ENCODE results near the gene RAD54L. TPM values are rescaled to one million over a fixed set of nuclear protein-coding genes. Genes with fewer than 3 reads are reported as not detected.

The RAD54L gene
- total and polyA plus RNA-seq, 7 donors = 1.4 to 11.2 TPM; not detected in 5

DNA sequence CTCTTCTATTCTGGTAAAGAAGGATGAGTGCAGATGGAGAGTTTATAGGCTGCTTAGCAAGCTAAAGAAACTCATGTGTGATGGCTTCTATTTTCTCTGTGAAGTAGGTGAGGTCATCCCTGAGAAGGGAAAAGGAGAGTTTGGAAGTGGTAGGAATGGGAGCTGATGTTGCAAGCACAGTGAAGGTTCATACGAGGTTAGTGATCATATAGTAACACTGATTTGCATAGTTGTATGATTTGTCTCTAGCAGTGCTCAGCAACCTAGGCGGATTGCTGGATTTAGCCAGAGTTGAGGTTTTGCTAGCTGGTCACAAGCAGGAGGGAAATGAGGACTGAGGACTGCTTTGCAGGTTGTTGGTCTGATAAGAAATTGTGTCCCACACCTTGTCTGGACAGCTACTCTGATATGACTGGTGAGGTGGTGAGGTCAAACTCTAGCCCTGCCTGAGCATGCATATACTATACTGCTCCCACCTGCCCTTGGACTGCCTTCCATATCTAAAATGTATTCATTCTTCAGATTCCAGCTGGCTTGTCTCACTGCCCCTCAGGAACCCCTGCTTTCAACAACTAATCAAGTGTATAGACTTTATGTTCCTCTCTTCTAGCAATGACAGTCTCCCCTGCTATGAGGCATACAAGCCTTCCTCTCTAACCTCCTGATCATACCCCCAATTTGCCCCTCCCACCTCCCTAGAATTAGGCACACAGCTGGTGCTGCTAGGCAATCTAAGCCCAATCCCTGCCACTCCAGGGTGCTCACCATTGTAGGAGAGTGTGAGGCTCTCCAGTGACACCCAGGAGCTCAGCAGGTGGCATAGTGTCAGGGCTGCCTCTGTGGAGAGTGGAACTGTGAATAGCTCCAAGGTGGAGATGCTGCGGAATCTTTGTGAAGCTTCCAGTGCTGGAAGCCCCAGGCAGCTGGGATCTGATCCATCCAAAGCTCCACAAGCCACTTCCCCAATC lies 37.3 kb downstream of the RAD54L start:
- H3K4me1 ChIP-seq = no peaks in the 10 kb centered on the region
- intact Hi-C loops (cut with DNase I) = no loop called here
- no peak for DNase-seq
- H3K4me3 ChIP-seq = no peak overlapping the region
- no peak overlapping the region for H3K27ac ChIP-seq
- H3K36me3 ChIP-seq = peaks cover 22 to 97% (median 42%) of the 10 kb centered on the region in 4 donors
- H3K9me3 ChIP-seq = no peaks in the 10 kb centered on the region
- H3K27me3 ChIP-seq = no peaks in the 10 kb centered on the region
- TF ChIP-seq, protein P1, sequence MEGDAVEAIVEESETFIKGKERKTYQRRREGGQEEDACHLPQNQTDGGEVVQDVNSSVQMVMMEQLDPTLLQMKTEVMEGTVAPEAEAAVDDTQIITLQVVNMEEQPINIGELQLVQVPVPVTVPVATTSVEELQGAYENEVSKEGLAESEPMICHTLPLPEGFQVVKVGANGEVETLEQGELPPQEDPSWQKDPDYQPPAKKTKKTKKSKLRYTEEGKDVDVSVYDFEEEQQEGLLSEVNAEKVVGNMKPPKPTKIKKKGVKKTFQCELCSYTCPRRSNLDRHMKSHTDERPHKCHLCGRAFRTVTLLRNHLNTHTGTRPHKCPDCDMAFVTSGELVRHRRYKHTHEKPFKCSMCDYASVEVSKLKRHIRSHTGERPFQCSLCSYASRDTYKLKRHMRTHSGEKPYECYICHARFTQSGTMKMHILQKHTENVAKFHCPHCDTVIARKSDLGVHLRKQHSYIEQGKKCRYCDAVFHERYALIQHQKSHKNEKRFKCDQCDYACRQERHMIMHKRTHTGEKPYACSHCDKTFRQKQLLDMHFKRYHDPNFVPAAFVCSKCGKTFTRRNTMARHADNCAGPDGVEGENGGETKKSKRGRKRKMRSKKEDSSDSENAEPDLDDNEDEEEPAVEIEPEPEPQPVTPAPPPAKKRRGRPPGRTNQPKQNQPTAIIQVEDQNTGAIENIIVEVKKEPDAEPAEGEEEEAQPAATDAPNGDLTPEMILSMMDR (IDR thresholded peaks at IDR 0.05) = no peak
- TF ChIP-seq POLR2AphosphoS5 (IDR thresholded peaks at IDR 0.05) (no peak), POLR2A (IDR thresholded peaks at IDR 0.05) (no peak), EP300 (IDR thresholded peaks at IDR 0.05) (no peak)
- 80 to 87% methylated on average over 3 of the region's 3 CpGs for WGBS, 2 donors

DNA sequence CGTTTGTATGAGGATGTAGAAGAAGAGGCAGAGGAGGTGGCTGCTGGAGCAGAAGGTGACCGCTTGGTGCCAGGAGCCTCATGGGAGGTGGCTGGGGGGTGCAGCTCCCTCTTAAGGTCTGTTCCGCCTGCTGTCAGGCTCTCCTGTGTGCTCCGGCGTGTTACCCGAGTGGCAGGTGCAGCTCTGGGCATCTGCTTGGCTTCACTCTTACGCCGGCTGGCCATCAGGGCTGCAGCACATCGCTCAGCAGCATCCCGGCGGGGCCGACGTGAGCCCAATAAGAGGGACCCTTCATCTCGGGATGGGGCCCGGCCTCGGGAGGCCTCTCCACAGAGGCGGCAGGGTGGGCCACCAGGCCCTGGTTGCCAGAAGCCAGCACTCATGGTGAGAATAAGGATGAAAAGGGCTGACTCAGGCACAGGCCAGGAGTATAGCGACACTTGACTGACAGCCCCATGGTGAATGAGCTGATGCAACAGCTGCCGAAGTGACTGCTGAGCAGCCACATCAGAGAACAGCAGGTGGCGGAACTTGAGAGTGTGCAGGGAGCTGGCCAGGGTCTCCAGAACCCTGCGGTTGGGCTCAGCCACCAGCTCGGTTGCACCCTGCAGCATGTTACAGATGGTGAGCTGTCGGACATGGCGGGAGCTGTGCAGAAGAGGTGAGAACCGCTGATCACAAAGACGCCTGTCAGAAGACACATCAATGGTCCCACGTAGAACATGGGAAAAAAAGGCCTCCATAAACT lies 38.3 kb downstream of the RAD54L start:
- H3K27me3 ChIP-seq = no peaks in the 10 kb centered on the region
- no peaks in the 10 kb centered on the region for H3K4me1 ChIP-seq
- WGBS, 2 donors = 86 to 93% methylated on average over 27 of the region's 27 CpGs
- peaks cover 12 to 91% (median 32%) of the 10 kb centered on the region in 4 donors for H3K36me3 ChIP-seq
- no peak for DNase-seq
- H3K4me3 ChIP-seq = no peak overlapping the region
- no peak overlapping the region for H3K27ac ChIP-seq
- intact Hi-C loops (cut with DNase I) = no loop called here
- H3K9me3 ChIP-seq = no peaks in the 10 kb centered on the region
- TF ChIP-seq, protein P1 (IDR thresholded peaks at IDR 0.05) = no peak
- TF ChIP-seq POLR2A (IDR thresholded peaks at IDR 0.05) (no peak), EP300 (IDR thresholded peaks at IDR 0.05) (no peak), POLR2AphosphoS5 (IDR thresholded peaks at IDR 0.05) (no peak)

DNA sequence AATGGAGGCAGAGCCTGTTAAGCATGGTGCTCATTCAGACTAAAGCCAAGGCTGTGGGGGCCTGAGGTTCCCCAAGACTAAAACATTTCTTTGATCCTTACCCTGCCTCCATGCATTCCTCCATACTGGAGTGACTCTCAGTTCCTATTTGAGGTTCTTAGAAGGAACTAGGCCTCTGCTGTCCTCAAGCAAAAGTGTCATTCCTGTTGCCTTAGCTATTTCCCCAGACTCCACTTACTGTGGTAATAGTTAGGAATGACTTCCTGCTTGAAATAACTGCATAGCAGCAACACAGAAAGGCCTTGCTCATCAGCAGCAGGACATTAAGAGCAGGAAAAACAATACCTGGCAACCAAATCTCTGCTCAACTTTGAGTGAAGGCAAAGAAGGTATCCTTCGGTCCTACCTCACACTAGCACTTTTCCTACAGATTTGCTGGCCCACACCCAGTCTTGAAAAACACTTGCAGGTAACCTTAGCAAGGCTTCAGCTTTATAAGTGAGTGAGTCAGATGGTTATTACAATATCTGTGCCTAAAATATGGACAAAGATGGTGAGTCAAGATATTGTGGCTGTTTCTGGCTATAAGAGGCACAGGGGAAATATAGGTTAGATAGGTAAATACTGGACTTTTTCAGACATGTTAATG lies 41.0 kb downstream of the RAD54L start:
- no peaks in the 10 kb centered on the region for H3K27me3 ChIP-seq
- no peaks in the 10 kb centered on the region for H3K9me3 ChIP-seq
- H3K27ac ChIP-seq = no peak overlapping the region
- peaks cover 9 to 86% (median 27%) of the 10 kb centered on the region in 4 donors for H3K36me3 ChIP-seq
- TF ChIP-seq, protein P1 (IDR thresholded peaks at IDR 0.05) = no peak
- TF ChIP-seq POLR2A (IDR thresholded peaks at IDR 0.05) (no peak), EP300 (IDR thresholded peaks at IDR 0.05) (no peak), POLR2AphosphoS5 (IDR thresholded peaks at IDR 0.05) (no peak)
- H3K4me3 ChIP-seq = no peak overlapping the region
- WGBS, 2 donors = 92 to 93% methylated on average over 1 of the region's 1 CpG
- intact Hi-C loops (cut with DNase I) = no loop called here
- H3K4me1 ChIP-seq = no peaks in the 10 kb centered on the region
- no peak for DNase-seq

DNA sequence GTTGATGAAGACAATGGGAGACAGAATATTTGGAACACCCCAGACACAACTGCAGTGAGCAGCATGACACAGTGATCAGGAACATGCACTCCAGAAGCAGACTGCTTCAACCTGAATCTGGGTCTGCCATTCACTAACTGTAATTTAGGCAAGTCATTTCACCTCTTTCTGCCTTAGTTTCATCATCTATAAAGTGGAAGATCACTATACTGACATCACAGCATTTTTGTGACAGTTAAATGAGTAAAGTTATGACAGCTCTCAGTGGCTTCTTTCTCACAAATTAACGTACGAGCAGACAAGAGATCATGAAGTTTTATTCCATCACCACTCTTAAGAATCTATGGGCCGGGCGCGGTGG lies 41.6 kb downstream of the RAD54L start:
- no peak for TF ChIP-seq POLR2AphosphoS5 (IDR thresholded peaks at IDR 0.05)
- TF ChIP-seq EP300 (IDR thresholded peaks at IDR 0.05) = no peak
- TF ChIP-seq, protein P1 (IDR thresholded peaks at IDR 0.05) = no peak
- TF ChIP-seq POLR2A (IDR thresholded peaks at IDR 0.05) = no peak
- no peak for DNase-seq
- intact Hi-C loops (cut with DNase I) = no loop called here
- no peaks in the 10 kb centered on the region for H3K9me3 ChIP-seq
- no peak overlapping the region for H3K4me3 ChIP-seq
- H3K36me3 ChIP-seq = peaks cover 6 to 86% (median 28%) of the 10 kb centered on the region in 4 donors
- no peaks in the 10 kb centered on the region for H3K4me1 ChIP-seq
- no peaks in the 10 kb centered on the region for H3K27me3 ChIP-seq
- H3K27ac ChIP-seq = no peak overlapping the region
- WGBS, 2 donors = 96 to 97% methylated on average over 5 of the region's 5 CpGs

Measured in sigmoid colon (tissue), 7 donors.